Ascending aorta (tissue), 2 donors: ENCODE measurements around the gene IL18. TPM values are rescaled to one million over a fixed set of nuclear protein-coding genes. Genes with fewer than 3 reads are reported as not detected.

Experiments used
- DNase-seq, 2 donors: peaks; one replicate each; pipeline ENCODE4 v3.0.0-alpha.2; 2019; ENCODE audit warnings: low spot score in 2 of 2
- H3K27ac ChIP-seq, 2 donors: fragments of 200-600 bp; sonication (generic); one replicate each; pipeline ENCODE4 v1.5.1; 2016 to 2017; ENCODE audit warnings: mild to moderate bottlenecking in 1 of 2
- H3K27me3 ChIP-seq: fragments of 200-600 bp; sonication (generic); one replicate; pipeline ENCODE4 v1.5.1; 2017
- H3K36me3 ChIP-seq, 2 donors: fragments of 200-600 bp; sonication (generic); one replicate each; pipeline ENCODE4 v1.5.1; 2016
- H3K4me1 ChIP-seq, 2 donors: fragments of 200-600 bp; sonication (generic); one replicate each; pipeline ENCODE4 v1.5.1; 2016 to 2017; ENCODE audit warnings: mild to moderate bottlenecking in 1 of 2
- H3K4me3 ChIP-seq, 2 donors: fragments of 200-600 bp; sonication (generic); one replicate each; pipeline ENCODE4 v1.5.1; 2016 to 2017; ENCODE audit warnings: mild to moderate bottlenecking in 1 of 2
- H3K9me3 ChIP-seq, 2 donors: fragments of 200-600 bp; sonication (generic); one replicate each; pipeline ENCODE4 v1.5.1; 2016
- intact Hi-C: fragments of 100-400 bp; cut with DNase I; formaldehyde crosslinking; loops from one replicate; pipeline ENCODE4 v1.15.1; 2023
- total RNA-seq: library from RNA; depleted of rRNA; stranded (reverse); fragments of >200 nt; gene quantifications from one replicate; pipeline ENCODE4 v1.1.0, GENCODE V29; 2016
- TF ChIP-seq, protein P1 (sequence below), 3 experiments: fragments of 200-600 bp in 2 of 3; fragments of 450-650 bp in 1 of 3; sonication (generic) in 2 of 3; IDR thresholded peaks; one replicate each; pipeline ENCODE4 v1.5.1; 2016 to 2019; ENCODE audit warnings: antibody characterized with exemption in 3 of 3, mild to moderate bottlenecking in 1 of 3, moderate library complexity in 1 of 3

IL18 gene
- total RNA-seq, 1 donor from 2014 or later, result 9.0 TPM

DNA sequence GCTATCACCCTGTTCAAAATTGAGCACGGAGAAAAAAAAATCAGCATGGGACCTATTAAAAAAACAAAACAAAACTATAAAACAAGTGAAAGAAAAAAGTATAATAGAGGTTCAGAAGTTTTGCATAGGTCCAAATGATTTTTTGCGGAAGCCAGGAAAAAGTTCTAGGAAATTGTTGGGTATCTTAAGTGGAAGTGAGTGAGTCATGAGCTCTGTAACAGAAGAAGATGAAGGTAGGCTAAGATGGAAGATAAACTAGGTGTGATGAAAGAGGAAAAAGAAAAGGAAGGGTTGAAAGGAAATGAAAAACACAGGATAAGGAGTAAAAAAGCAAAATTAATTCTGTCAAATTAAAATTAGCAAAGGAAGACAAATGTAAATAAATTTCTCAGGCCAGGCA, 49.4 kb downstream of the IL18 start:
- DNase-seq, result no peak
- intact Hi-C loops, result no loop called here

DNA sequence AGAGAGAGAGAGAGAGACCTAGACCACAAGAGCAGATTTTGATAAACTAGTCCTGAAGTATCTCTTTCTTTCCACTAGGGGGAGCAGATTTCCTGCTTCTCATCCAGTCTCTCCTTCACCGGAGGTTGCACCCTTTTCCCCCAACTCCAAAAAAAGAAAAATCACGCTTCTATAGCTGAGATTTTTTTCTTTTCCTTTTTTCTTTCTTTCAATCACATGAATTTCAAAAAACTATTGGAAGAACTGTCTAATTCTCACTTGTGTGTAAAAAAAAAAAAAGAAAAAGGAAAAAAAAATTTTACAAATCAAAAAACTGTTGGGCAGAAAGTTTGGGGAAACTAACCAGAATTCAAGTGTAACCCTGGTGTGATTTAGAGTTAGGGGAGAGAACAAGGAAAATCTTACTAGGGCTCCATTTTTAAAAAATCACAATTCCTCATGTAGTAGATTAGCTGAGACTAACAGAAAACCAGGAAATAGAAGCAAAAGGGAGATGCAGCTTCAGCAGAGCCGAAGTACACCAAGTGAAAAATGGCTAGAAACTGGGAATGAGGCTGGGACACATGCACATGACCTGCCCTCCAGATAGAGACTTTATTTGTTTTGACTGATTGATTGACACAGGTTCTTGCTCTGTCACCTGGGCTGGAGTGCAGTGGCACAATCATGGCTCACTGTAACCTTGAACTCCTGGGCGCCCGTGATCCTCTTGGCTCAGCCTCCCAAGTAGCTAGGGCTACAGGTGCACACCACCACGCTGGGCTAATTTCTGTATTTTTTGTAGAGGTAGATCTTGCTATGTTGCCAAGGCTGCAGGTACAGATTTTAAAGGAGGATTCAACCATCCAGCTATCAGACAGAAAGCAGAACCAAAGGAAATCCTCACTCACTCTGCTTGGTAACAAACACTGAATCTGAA, 50.1 kb downstream of the IL18 start:
- intact Hi-C loops, result loop anchor here (1.0 kb wide), 1 partner anchor 62 kb away; the partner anchor contains the start of gene BCO2
- no peaks in the 10 kb centered on the region for H3K36me3 ChIP-seq

More for the DNA sequence above, 49.4 kb downstream of the IL18 start:
- Histone ChIP-seq H3K9me3 (no peaks in the 10 kb centered on the region), H3K4me3 (no peak overlapping the region), H3K27me3 (no peaks in the 10 kb centered on the region), H3K4me1 (peaks cover 0 to 4% of the 10 kb centered on the region in 2 donors), H3K27ac (no peak overlapping the region), H3K36me3 (no peaks in the 10 kb centered on the region)
- TF ChIP-seq, protein P1, sequence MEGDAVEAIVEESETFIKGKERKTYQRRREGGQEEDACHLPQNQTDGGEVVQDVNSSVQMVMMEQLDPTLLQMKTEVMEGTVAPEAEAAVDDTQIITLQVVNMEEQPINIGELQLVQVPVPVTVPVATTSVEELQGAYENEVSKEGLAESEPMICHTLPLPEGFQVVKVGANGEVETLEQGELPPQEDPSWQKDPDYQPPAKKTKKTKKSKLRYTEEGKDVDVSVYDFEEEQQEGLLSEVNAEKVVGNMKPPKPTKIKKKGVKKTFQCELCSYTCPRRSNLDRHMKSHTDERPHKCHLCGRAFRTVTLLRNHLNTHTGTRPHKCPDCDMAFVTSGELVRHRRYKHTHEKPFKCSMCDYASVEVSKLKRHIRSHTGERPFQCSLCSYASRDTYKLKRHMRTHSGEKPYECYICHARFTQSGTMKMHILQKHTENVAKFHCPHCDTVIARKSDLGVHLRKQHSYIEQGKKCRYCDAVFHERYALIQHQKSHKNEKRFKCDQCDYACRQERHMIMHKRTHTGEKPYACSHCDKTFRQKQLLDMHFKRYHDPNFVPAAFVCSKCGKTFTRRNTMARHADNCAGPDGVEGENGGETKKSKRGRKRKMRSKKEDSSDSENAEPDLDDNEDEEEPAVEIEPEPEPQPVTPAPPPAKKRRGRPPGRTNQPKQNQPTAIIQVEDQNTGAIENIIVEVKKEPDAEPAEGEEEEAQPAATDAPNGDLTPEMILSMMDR (IDR thresholded peaks at IDR 0.05), result no peak

DNA sequence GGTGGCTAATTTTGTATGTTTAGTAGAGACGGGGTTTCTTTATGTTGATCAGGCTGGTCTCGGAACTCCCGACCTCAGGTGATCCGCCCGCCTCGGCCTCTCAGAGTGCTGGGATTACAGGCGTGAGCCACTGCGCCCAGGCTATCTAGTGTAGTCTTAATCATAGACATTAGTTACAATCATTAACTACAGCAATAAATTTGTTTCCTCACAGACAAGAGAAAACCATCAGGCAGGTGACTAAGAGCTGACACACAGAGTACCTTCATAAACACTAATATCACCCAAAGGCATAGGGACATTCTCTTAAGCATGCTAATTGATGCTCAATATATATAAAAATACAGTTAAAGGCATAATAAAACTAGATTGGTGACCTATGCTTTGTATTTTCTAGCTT, 57.8 kb downstream of the IL18 start:
- TF ChIP-seq, protein P1 (IDR thresholded peaks at IDR 0.05), result no peak
- H3K27me3 ChIP-seq, result no peaks in the 10 kb centered on the region
- no peaks in the 10 kb centered on the region for H3K9me3 ChIP-seq
- no peak for DNase-seq
- H3K36me3 ChIP-seq, result no peaks in the 10 kb centered on the region
- H3K27ac ChIP-seq, result no peak overlapping the region
- H3K4me3 ChIP-seq, result no peak overlapping the region
- H3K4me1 ChIP-seq, result no peaks in the 10 kb centered on the region
- intact Hi-C loops, result no loop called here

More for the DNA sequence above, 50.1 kb downstream of the IL18 start:
- TF ChIP-seq, protein P1 (IDR thresholded peaks at IDR 0.05), result peak; percentile 56 to 66 (median 56)
- Histone ChIP-seq H3K27ac (no peak overlapping the region), H3K9me3 (no peaks in the 10 kb centered on the region), H3K4me1 (peaks cover 0 to 4% of the 10 kb centered on the region in 2 donors), H3K27me3 (no peaks in the 10 kb centered on the region), H3K4me3 (peak overlapping the region in 1 of 2 donors; percentile 25)
- no peak for DNase-seq

DNA sequence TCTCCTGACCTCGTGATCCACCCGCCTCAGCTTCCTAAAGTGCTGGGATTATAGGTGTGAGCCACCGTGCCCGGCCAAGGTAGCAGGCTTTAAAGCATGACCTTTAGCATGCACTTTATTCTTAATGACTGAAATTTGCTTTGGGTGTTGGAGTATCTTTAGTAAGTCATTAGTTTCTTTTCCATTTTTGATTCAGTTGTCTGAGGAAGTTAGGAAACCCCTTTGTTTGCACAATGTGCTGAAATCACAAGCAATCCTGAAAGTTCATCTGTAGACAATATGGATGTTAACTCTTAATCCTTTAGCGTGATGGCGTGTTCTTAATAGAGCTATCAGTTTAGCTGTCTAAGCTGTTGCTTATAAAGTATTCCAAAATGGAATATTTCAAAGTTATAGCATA, 60.4 kb downstream of the IL18 start:
- no peak overlapping the region for H3K27ac ChIP-seq
- DNase-seq, result no peak
- H3K36me3 ChIP-seq, result no peaks in the 10 kb centered on the region
- TF ChIP-seq, protein P1 (IDR thresholded peaks at IDR 0.05), result no peak
- intact Hi-C loops, result no loop called here
- H3K4me3 ChIP-seq, result no peak overlapping the region
- H3K27me3 ChIP-seq, result no peaks in the 10 kb centered on the region
- no peaks in the 10 kb centered on the region for H3K4me1 ChIP-seq
- no peaks in the 10 kb centered on the region for H3K9me3 ChIP-seq

DNA sequence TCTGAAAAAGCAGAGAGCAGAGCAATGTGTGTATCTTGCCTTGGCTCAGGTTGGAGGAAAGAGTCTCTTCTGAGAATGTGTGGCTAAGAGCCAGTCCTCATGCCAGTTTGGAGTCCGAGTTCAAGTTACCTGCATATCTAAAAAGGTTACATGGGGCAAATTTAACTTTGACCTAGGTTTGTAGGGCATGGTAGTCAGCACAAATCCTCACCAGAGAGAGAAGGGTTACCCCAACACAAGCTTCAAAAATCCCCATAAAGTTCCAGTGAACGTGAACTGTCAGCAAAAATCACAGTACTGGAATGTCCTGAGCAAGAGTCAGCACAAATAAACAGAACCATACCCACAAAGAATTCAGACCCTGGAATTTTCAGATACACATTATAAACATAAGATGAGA, 63.4 kb downstream of the IL18 start:
- no peaks in the 10 kb centered on the region for H3K4me1 ChIP-seq
- no peaks in the 10 kb centered on the region for H3K9me3 ChIP-seq
- DNase-seq, result no peak
- H3K27me3 ChIP-seq, result no peaks in the 10 kb centered on the region
- intact Hi-C loops, result no loop called here
- H3K4me3 ChIP-seq, result no peak overlapping the region
- H3K27ac ChIP-seq, result no peak overlapping the region
- H3K36me3 ChIP-seq, result peaks cover 0 to 20% of the 10 kb centered on the region in 2 donors
- TF ChIP-seq, protein P1 (IDR thresholded peaks at IDR 0.05), result no peak
